AG04450 (cell line): ENCODE results near the gene ARL5A. TPM values are rescaled to one million over a fixed set of nuclear protein-coding genes. Genes with fewer than 3 reads are reported as not detected.

Source experiments
- CTCF ChIA-PET: fragments of 300-600, 350-600 bp; formaldehyde crosslinking; extraction: SDS; loops from one replicate; lab custom pipeline; 2022; ENCODE audit warnings: antibody characterized with exemption, inconsistent platforms; lab: Charles Lee
- POLR2A ChIA-PET: fragments of 350-600 bp; formaldehyde crosslinking; extraction: SDS; loops from one replicate; lab custom pipeline; 2021; ENCODE audit warnings: antibody characterized with exemption, inconsistent platforms; lab: Yijun Ruan, JAX
- DNase-seq: peaks from one replicate; pipeline ENCODE4 v3.0.0-alpha.2; 2011; ENCODE audit warnings: low read depth, low spot score
- H3K27ac ChIP-seq: one replicate; pipeline ENCODE4 v1.5.1; 2012; ENCODE audit warnings: low read depth, low read length, control low read depth
- H3K27me3 ChIP-seq: one replicate; pipeline ENCODE4 v1.6.0; 2012; ENCODE audit warnings: low read length; ENCODE audit not compliant: control insufficient read depth, insufficient read depth
- H3K4me3 ChIP-seq: 2 replicates; pipeline ENCODE4 v1.5.1; 2011; ENCODE audit warnings: mild to moderate bottlenecking, low read depth, low read length, control low read depth
- H3K9me3 ChIP-seq: 2 replicates; pipeline ENCODE4 v1.5.1; 2012; ENCODE audit warnings: low read length; ENCODE audit not compliant: control insufficient read depth, insufficient read depth
- polyA plus RNA-seq: library from polyadenylated mRNA; depleted of rRNA; stranded (reverse); fragments of >200 nt; gene quantifications from 2 replicates; pipeline ENCODE4 v1.2.3, GENCODE V29; 2011
- TF ChIP-seq, protein P1 (sequence below): IDR thresholded peaks from 2 replicates; pipeline ENCODE4 v1.5.1; 2011; ENCODE audit warnings: low read depth, low read length, control low read depth, inconsistent platforms

The ARL5A gene
- polyA plus RNA-seq, 1 experiment, result 24.9 TPM

- TF ChIP-seq, protein P1, sequence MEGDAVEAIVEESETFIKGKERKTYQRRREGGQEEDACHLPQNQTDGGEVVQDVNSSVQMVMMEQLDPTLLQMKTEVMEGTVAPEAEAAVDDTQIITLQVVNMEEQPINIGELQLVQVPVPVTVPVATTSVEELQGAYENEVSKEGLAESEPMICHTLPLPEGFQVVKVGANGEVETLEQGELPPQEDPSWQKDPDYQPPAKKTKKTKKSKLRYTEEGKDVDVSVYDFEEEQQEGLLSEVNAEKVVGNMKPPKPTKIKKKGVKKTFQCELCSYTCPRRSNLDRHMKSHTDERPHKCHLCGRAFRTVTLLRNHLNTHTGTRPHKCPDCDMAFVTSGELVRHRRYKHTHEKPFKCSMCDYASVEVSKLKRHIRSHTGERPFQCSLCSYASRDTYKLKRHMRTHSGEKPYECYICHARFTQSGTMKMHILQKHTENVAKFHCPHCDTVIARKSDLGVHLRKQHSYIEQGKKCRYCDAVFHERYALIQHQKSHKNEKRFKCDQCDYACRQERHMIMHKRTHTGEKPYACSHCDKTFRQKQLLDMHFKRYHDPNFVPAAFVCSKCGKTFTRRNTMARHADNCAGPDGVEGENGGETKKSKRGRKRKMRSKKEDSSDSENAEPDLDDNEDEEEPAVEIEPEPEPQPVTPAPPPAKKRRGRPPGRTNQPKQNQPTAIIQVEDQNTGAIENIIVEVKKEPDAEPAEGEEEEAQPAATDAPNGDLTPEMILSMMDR, result no peak
- Histone ChIP-seq H3K9me3 (no peaks in the 10 kb centered on the region), H3K27me3 (peaks cover 3% of the 10 kb centered on the region), H3K27ac (no peak overlapping the region), H3K4me3 (no peak overlapping the region)
- ChIA-PET CTCF (no interaction called here), POLR2A (no interaction called here)
- no peak for DNase-seq
These were observed 68.0 kb downstream of the ARL5A start for GRCh38 chr2:151760139-151760650.

DNA sequence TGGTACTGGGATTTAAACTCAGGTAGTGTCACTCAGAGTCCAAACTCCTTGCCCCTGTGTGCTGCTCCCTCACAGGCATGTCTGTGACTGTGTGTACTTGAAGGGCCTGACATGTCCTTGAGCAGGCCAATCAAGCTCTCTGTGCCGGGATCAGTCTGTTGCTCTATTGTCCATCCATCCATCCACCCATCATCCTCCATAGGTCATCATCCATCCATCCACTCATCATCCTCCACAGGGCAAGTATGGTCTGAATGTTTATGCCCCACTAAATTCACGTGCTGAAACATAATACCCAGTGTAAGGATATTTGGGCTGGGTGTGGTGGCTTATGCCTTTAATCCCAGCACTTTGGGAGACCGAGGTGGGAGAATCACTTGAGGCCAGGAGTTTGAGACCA lies 69.5 kb downstream of the ARL5A start:
- no peaks in the 10 kb centered on the region for H3K9me3 ChIP-seq
- CTCF ChIA-PET, result no interaction called here

GRCh38 chr2:151757861-151758260 lies 70.4 kb downstream of the ARL5A start:
- DNase-seq, result no peak
- Histone ChIP-seq H3K4me3 (no peak overlapping the region), H3K27me3 (peaks cover 3% of the 10 kb centered on the region), H3K9me3 (no peaks in the 10 kb centered on the region), H3K27ac (no peak overlapping the region)
- CTCF ChIA-PET, result no interaction called here
- POLR2A ChIA-PET, result no interaction called here
- TF ChIP-seq, protein P1, result no peak

More for the DNA sequence above, 69.5 kb downstream of the ARL5A start:
- Histone ChIP-seq H3K27ac (no peak overlapping the region), H3K27me3 (peaks cover 3% of the 10 kb centered on the region), H3K4me3 (no peak overlapping the region)
- DNase-seq, result no peak
- POLR2A ChIA-PET, result no interaction called here
- TF ChIP-seq, protein P1, result no peak

DNA sequence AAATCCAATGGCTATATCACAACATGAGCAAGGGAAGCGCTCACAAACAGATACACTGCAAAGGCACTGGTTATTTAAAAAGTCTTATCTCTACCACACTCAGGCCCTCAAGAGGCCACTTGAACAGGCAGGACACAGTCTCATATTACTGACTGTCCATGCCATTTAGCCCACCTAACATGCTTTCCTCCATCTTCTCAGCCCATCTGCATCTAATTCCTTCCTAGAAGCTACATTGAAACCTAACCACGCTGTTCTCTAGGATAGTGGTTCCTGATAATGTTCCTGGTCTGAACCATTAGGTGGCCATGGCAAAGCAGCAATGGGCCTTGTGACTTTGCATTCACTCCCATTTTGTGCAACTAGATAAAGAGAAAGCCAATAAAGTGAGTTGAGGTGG lies 71.4 kb downstream of the ARL5A start:
- Histone ChIP-seq H3K9me3 (no peaks in the 10 kb centered on the region), H3K4me3 (no peak overlapping the region), H3K27me3 (peaks cover 3% of the 10 kb centered on the region), H3K27ac (no peak overlapping the region)
- ChIA-PET POLR2A (no interaction called here), CTCF (no interaction called here)
- DNase-seq, result no peak
- TF ChIP-seq, protein P1, result no peak

GRCh38 chr2:151754253-151754897 lies 73.8 kb downstream of the ARL5A start:
- POLR2A ChIA-PET, result no interaction called here
- TF ChIP-seq, protein P1, result no peak
- H3K9me3 ChIP-seq, result no peaks in the 10 kb centered on the region
- H3K27me3 ChIP-seq, result peaks cover 3% of the 10 kb centered on the region
- no peak overlapping the region for H3K4me3 ChIP-seq
- CTCF ChIA-PET, result interaction anchor here (1.0 kb wide), 1 partner anchor 271 kb away, joined by 3 read pairs; no protein-coding TSS in a partner anchor
- no peak for DNase-seq
- H3K27ac ChIP-seq, result no peak overlapping the region
